Measurements from ENCODE around the gene SLC26A1. TPM values are rescaled to one million over a fixed set of nuclear protein-coding genes. Genes with fewer than 3 reads are reported as not detected.
"Not testable (repeated sequence)": the region's sequence is repeated elsewhere in the genome, so short reads cannot be mapped to it uniquely, and the experiment has no call there.

The SLC26A1 gene
- total RNA-seq, 2 donors from 2014 or later, result 0.14 TPM; not detected in 1

DNA sequence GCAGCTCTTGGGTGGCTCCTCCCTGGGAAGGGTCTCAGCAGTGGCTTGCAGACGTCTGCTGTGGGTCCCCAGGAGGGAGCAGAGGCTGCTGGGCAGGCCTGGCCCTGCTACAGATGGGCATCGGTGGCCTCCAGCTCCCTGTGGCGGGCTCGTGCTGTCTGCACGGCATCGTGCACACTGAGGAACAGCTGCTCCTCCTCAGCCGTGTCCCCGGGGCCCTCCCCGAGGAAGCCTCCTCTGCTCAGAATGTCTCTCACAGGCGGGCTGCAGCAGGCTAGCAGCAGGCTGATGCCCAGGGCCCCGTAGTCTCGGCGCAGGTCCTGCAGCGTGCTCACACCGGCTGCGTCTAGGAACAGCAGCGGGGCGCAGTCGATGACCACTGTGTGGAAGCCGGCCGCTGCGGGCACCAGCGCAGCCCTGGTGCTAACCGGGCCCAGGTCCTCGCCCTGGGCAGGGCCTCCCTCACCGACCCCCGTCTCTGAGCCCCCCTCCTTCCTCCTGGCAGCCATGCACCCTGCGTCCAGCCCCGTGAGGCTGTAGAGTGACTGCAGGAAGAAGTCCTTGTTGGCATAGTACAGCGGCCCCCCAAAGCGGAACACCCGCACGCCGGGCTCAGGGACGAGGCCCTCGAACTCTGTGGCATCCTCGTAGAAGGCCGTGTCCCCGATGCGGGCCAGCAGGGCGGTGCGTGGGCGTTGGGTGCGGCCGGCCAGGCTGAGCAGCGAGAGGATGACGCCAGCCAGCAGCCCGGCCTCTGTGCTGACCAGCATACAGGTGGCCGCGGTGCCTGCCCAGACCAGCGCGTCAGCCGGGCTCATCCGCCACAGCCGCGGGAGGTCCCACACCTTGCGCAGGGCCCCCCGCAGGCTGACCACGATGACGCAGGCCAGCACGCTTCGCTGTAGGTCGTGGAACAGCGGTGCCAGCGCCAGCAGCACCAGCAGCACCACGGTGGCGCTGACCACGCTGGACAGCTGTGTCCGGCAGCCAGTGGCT is 4.2 kb downstream of the SLC26A1 start:
- intact Hi-C loops (cut with DNase I), result no loop called here

DNA sequence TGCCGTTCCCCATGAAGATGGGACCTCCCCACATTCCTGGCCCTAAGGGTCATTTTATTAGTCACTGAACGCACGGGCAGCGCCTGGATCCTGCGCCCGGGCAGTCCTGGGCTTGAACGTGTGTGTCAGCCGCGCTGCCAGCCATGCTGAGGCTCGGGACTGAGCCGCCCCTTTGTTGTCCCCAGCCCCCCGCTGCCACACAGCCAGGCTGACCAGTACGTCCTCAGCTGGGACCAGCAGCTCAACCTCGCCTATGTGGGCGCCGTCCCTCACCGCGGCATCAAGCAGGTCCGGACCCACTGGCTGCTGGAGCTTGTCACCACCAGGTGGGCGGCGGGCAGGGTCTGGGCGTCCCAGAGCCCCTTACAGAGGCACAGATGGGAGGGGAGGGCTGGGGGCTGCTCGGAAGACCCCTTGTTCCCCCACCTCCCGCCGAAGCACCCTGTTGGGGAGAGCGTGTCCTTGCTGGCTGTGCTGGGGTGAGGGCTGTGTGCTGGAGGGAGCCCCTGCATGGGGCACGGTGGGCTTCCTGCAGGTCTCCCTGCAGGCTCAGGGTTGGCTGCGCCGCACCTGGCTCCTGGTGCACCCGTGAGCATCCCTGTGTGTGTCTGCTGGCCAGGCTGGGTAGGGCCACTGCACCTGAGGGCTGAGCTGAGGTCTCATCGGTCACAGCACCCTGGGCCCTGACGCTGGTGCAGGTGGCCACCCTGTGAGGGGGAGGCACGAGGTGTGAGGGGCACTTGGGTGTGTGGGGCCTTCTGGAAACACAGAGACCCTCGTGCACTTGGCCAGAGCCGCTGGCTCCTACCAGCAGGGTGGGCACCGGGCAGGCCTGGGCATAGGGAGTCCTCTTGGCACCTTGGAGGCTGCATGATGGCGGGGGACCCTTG is 5.3 kb downstream of the SLC26A1 start:
- intact Hi-C loops (cut with DNase I), result no loop called here
- no peak for DNase-seq (ENCODE audit: low spot score)

More for the DNA sequence above, 4.2 kb downstream of the SLC26A1 start:
- no peak for DNase-seq (ENCODE audit: low spot score)

DNA sequence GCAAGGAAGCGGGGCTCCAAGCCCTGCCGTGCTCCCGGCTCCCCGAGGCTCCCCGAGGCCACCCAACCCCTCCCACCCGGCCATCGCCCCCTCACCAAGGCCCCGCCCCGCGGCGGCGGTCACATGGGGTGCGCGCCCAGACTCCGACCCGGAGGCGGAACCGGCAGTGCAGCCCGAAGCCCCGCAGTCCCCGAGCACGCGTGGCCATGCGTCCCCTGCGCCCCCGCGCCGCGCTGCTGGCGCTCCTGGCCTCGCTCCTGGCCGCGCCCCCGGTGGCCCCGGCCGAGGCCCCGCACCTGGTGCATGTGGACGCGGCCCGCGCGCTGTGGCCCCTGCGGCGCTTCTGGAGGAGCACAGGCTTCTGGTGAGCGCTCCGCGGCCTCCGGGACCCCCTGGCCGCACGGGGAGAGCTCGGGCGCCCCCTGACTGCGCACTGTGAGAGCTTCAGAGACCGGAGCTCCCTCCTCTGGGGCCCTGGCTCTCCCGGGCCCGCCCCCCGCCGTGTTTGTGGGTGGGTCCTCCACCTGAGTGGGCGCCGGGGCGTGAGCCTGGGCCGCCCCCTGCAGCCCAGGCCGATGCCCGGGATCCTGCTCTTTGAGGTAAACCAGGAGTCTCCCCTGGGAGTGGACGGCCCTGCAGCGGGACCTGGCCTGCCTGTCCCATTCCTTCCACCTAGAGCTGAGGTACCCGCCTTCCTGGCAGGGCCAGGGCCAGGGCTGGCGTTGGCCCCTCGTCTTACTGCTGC is 6.2 kb downstream of the SLC26A1 start, which contains the start of gene IDUA:
Gene IDUA (plus strand): TSS at position 166 of the 745 bp plus-strand sequence. CDS start 41 bp downstream, at position 207.
- DNase-seq (ENCODE audit: low spot score), result peak; percentile 93
- intact Hi-C loops (cut with DNase I), result no loop called here

DNA sequence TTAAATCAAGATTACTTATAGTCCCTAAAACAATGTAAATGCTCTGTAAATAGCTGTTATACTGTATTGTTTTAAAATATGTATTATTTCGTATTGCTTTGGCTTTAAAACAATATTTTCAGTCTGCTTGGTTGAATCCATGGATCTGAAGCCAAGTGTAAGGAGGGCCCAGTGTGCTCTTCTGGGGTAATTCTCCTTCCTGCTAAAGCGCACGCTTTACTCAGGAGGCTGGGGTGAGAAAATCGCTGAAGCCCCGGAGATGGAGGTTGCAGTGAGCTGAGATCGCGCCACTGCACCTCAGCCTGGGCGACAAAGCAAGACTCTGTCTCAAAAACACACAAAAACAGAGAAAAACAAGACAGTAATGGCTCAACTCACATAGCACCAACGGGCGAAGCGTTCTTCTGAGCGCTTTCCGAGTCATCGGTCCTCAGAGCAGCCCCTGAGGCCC is 6.8 kb downstream of the SLC26A1 start:
- no peak for DNase-seq (ENCODE audit: low spot score)
- intact Hi-C loops (cut with DNase I), result no loop called here

DNA sequence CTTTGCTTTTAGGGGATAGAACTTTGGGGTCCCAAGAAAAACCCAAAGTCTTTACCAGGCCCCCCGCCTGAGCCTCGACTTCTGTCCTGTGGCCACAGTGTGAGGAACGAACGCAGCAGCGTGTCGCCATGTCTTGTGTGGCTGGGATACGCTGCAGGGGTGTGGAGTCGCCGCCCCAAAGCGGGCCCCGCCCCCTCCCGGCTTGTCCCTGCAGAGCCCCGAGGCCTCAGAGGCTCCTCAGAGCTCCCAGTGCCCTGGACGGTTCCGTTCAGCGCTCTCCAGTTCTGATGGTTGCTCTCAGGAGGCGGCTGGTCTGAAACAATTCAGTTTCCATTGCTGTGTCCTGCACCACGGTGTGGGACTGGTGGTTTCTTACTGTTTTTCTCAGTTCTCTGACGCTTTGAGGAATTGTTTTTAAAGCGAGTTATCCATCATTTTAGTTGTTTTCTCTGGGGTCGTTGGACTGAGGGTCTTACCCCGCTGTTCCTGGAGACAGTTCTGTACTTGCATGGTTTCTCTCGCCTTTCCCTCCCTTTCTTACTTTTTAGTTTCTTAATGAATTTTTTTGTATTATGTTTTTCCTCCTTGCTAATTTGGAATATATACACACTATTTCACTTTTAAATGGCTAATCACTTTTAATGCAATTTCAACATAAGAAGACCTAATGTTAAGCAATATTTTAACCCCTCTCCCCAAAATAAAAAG is 7.9 kb downstream of the SLC26A1 start:
- intact Hi-C loops (cut with DNase I), result no loop called here
- no peak for DNase-seq (ENCODE audit: low spot score)

DNA sequence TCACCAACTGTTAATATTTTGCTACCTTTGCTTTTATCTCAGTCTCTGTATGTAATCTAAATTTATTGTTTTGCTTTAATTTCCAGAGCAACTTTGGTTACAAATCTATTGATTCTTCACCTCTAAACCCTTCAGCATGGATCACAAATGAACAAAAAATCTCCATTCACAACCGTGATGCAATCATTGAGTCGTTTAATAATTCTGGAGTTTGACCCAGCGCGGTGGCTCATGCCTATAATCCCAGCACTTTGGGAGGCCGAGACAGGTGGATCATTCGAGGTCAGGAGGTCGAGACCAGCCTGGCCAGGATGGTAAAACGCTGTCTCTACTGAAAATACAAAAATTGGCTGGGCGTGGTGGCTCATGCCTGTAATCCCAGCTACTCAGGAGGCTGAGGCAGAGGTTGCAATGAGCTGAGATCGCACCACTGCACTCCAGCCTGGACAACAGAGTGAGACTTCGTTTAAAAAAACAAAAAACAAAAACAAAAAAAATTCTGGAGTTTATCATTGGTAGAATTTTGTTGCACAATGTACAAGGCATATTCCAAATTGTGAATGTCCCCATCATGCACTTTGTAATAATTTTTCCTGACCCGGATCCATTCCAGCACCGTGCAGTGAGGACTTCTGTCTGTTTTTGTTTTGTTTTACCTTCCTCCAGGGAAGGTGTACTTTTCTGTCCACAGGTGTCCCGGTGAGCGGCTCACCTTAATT is 8.7 kb downstream of the SLC26A1 start:
- DNase-seq (ENCODE audit: low spot score), result no peak
- intact Hi-C loops (cut with DNase I), result no loop called here

DNA sequence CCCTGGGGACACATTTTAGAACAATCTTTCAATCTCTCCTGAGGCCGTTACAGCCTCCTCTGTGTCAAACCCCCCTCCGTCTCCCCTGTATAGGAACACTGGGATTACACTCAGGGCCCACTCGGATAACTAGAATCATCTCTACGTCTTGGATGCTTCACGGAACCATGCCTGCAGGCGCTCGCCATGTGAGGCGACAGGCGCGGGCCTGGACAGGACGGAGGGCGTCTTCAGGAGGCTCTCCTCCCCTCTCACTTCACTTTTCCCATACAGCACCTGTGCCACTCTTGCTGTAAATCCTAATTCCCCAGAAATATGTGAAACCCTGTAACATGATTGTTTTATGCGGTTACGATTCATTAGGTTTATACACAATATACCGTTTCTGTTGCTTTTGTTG is 10.4 kb downstream of the SLC26A1 start:
- intact Hi-C loops (cut with DNase I), result no loop called here

DNA sequence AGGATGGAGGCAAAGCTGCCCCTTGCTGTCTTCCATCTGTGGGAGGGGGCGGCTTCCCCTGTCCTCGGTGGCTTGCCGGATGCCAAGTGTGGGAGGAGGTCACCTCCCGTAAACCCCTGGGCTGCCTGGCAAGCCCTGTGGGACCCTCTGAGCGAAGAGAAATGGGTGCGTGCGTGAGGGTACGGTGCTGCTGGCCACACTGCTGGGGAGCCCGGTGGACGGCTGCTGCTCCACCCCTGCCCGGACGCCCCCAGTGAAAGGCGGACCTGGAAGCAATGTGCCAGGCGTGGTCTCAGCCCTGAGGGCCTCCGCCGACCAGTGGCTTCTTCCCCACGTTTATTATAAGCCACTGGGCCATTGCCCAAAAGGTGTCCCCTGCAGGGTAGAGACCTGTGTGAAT is 10.9 kb downstream of the SLC26A1 start:
- DNase-seq (ENCODE audit: low spot score), result no peak
- intact Hi-C loops (cut with DNase I), result no loop called here

More for the DNA sequence above, 10.4 kb downstream of the SLC26A1 start:
- no peak for DNase-seq (ENCODE audit: low spot score)

DNA sequence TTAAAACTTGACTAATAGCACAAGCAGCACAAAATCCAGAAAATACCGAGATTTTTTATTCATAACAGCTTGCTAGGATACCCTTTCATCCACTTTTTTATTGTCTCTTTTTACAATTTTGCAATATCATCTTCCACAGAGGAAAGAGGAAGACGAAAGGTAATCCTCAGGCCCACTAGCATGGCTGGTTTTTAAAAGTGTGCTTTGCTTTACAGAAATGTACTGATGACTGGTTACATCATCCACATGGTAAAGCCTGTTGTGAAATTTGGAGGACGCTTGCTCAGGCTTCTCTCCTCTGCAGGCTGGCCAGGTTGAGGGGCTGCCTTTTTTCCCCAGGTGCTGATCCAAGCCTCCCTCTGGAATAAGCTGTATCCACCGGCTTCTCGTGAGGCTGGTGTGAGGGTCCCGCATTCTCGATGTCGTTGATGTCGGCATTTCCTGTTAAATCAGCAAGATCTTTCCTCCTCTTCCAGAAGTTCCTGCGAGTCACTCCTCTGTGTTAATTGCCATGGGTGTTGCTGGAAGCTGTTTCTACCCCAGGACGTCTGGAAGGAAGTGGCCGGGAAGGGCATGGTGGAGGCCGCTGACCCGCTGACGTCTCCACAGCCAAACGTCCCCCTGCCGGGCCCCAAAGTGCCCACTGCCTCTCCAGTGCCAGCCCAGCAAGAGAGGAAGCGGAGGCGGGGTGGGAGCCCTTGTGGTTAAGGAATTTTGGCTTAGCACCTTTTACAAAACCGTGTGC is 14.1 kb downstream of the SLC26A1 start:
- intact Hi-C loops (cut with DNase I), result no loop called here
- no peak for DNase-seq (ENCODE audit: low spot score)

DNA sequence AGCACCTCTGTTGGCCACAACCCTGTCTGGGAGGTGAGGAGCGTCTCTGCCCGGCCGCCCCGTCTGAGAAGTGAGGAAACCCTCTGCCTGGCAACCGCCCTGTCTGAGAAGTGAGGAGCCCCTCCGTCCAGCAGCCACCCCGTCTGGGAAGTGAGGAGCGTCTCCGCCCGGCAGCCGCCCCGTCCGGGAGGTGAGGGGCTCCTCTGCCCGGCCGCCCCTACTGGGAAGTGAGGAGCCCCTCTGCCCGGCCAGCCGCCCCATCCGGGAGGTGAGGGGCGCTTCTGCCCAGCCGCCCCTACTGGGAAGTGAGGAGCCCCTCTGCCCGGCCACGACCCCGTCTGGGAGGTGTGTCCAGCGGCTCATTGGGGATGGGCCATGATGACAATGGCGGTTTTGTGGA is 17.2 kb downstream of the SLC26A1 start:
- DNase-seq (ENCODE audit: low spot score); intact Hi-C loops (cut with DNase I): not testable (repeated sequence)

DNA sequence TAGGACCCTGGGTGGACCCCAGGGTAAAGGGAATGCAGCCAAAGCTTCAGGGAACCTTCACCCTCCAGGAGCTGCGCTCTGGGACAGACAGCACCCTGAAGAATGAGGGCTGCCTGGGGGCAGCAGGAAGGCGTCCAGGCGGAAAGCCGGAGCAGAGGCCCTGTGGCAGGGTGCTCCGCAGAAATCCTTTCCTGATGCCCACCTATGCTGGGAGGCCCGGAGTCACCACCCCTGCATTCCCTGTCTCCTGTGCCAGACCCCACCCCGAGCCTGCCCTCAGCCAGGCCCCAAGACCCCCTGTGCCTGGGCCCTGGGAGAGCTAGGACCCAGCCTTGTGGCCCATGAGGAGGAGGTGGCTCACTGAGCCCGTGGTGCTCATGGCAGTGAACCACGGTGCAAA is 18.5 kb downstream of the SLC26A1 start:
- DNase-seq (ENCODE audit: low spot score), result no peak
- intact Hi-C loops (cut with DNase I), result no loop called here

DNA sequence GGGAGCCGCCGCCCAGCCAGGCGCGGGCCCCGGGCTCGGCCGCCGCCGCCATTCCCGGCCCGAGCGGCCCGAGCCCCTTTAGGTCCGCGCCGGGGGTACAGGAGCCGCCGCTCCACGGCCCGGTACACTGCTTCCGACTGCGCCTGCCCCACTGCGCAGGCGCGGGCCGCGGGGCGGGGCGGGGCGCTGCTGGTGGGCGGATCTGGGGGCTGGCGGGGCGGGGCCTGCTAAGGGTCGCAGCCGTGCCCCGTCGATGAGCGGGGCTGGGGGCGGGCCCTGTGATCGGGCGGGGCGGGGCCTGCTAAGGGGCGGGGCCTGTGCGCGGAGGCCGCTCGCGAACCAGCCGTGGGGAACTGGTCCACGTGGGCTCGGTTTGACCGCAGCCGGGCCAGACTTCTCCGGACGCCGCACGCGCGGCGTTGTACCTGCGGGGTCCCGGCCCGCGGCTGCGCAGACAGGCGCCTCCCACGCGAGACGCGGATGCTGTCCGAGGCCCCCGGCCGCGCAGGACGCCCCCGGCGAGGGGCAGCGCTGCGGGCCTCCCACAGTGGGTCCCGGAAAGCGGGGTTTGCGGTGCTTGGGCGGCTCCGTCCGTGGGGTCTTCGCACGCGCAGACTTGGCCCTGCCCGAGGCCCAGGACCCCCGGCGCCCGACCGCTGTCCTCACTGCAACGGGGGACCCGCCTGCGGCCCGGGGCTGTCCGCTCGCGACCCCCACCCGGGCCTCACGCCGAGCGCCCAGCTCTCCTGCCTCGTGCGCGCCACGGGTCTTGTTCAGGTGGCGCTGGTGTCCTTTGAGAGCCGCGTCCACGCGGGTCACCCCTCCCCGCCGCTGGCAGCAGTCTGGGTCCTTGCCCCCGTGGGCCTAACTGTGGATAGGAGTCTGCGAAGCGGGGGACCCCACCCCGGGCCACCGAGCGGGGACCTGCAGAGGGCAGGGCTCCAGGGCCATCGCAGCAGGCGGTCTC is 19.5 kb downstream of the SLC26A1 start, which contains the start of gene DGKQ:
Gene DGKQ (minus strand): TSS at position 139 of the 967 bp plus-strand sequence. CDS start 87 bp downstream, at position 52.
- intact Hi-C loops (cut with DNase I), result no loop called here
- DNase-seq (ENCODE audit: low spot score), result peak; percentile 96

DNA sequence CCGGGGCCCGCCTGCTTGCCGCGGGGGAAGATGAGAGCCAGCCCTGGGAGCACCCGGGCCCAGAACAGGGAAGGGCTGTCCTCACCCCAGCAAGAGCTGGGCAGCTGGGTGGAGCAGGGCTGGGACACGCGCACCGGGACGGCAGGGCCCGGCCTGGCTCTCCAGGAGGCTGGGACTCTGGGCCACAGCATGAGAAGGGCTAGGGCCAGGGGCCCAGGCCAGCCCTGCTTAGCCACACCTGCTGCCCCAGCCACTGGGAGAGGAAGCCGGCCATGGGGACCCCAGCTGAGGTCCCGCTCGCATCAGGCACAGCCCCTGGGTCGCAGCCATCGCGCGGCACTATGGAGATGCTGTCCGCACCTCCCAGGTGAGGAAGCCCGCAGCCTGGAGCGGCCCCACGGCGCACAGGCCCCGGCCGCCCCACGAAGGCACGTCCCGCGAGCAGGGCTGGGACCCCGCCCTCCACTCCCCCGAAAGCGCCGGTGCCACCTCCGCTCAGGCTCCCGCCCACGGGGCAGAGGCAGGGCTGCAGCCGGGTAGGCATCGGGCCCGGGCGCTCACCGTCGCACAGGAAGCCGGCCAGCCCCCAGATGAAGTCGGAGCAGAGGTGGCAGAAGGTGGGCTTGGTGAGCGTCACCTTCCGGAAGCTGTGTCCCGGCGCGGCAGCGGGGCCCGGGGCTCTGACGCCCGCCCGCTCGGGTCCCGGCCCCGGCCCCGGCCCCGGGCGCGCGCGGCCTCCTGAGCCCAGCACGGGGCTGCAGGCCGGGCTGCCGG is 20.4 kb downstream of the SLC26A1 start:
- no peak for DNase-seq (ENCODE audit: low spot score)
- intact Hi-C loops (cut with DNase I), result loop anchor here in 1 of 2 donors (1.0 kb wide), 1 partner anchor 74 kb away; no protein-coding TSS in a partner anchor

DNA sequence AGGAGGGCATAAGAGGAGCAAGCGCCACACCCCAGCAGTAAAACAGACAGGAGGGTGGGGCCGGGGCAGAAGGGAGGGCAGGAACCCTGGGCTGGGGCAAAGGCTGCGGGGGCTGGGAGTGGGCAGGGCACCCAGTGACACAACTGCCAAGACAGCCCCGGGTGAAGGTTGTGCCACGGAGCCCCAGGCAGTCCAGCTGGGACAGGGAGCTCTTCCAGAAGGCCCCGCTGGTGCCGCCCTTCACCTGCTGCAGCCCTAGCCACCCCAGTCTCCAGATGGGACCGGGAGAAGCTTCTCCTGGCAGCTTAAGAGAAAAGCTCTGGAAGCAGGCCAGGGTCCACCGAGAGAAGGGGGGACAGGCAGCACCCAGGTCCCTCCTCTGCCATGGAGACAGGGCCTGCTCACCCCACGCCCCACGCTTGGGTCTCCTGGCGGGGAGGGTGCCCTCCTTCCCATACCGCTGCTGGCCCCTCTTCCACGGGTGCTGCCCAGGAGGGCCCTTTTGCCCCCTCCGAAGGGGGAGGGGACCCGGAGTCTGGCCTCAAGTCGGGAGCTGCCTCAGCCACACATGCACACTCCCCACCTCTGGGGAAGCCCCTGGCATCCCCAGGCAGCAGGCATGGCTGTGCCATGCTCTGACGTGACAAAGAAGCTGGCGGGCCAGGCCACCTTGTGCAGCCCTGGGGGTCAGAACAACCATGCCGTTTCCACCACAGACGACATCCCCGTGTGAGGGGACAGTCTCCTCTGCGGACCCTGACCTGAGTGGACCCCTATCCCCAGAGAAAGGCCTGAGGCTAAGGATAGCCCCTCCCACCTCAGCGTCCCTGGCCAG is 21.3 kb downstream of the SLC26A1 start:
- no peak for DNase-seq (ENCODE audit: low spot score)
- intact Hi-C loops (cut with DNase I), result loop anchor here in 1 of 2 donors (1.0 kb wide), 1 partner anchor 75 kb away; no protein-coding TSS in a partner anchor

Measured in posterior vena cava (tissue), 2 donors.